ENCODE results near the gene PGA4.

PGA4 gene

DNA sequence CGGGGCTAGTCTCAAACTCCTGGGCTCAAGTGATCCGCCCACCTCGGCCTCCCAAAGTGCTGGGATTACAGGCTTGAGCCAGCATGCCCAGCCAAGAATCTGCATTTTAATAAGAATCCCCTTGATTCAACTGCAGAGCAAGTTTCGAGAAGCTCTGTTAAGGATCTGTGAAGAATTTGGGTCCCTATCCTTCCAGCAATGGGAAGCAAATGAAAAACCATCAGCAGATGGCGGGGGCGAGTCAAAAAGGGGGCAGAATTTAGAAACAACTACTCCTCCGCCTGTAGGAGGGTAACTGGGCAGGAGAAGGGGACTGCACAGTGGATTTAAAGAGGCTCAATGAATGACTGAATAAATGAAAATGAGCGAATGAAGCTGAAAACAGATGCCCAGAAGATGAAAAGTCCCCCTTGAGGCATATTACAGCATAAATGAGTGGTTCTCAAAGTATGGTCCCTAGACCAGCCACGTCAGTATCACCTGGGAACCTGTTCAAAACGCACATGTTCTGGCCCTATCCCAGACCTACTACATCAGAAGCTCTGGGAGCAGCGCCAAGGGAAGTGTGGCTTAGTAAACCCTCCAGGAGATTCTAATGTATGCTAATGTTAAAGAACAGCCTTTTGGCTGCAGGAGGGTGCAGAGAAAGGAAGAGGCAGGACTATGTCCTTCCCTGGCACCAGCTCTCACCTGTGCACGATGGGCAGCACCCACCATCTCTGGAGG is 58.0 kb downstream of the PGA4 start:
- DNase-seq (ENCODE audit: low spot score), result no peak

DNA sequence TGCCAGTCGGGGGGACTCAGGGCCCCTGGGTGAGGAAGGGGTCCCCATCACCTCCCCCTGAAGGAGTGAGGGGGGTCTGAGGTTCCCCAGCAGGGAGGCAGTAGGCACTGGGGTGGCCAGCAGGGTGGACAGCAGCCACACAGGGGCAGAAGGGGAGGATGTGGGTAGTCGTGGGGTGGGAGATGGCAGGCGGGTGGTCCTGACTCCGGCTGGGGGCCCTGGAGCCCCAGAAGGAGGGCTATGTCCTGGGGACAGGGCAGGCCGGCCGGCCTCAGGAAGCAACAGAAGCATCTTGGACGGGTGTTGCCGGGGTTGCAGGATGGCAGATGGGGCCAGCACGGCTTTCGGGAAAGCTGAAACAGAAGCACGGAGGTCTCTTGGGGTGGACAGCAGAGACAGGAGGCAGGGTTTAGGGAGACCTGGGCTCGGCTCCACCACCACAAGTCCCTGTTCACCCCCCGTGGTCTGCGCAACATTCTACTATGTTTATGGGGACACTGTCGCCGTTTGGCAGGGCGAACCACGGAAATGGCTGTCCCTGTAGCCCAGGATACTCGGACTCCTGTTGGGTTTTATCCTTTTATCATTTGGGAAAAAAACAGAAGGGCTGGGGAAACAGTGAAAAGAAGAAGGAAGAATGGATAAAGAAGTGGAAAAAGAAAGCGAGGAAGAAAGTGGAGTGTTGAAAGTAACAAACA is 58.9 kb downstream of the PGA4 start:
- DNase-seq (ENCODE audit: low spot score), result no peak
